ENCODE results near the gene KCNJ16.

DNA sequence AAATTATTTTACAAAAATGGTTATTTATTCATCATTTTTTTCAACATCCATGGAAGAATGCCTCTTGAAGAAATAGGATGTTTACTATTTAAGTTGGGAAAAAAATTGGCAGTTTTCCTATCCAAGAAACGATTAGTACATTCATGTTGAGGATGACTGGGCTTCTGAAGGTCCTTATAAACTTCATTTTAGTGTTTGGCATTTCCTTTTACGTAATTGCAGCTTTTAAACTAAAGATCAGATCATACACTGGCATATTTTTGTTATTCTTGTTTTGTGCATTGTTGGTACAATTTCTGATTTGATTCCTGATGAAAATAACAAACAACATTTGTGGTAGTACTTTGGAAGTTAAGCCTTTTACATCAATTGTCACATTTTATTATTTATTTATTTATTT lies 11.5 kb downstream of the KCNJ16 start:
- TF ChIP-seq SUZ12 (IDR thresholded peaks at IDR 0.05; ENCODE audit: extremely low read depth, insufficient read depth, insufficient read length), result no peak
- no peak for TF ChIP-seq ZNF274 (IDR thresholded peaks at IDR 0.05; ENCODE audit: low read depth, low read length)

Measured in NT2/D1 (cell line).